Mesodermal cell (in vitro differentiated cells): ENCODE measurements around the gene TUBB8.
"Not testable (repeated sequence)": the region's sequence is repeated elsewhere in the genome, so short reads cannot be mapped to it uniquely, and the experiment has no call there.

ENCODE experiments used
- H3K27ac ChIP-seq: 2 replicates; pipeline ENCODE4 v1.7.0; 2013; ENCODE audit warnings: mild to moderate bottlenecking, low read depth, low read length, moderate library complexity; ENCODE audit not compliant: severe bottlenecking
- H3K36me3 ChIP-seq: 2 replicates; pipeline ENCODE4 v1.7.1; 2013; ENCODE audit warnings: mild to moderate bottlenecking, low read length, moderate library complexity; ENCODE audit not compliant: control insufficient read depth, insufficient read depth
- H3K4me1 ChIP-seq: one replicate; pipeline ENCODE4 v1.7.1; 2013; ENCODE audit warnings: mild to moderate bottlenecking, low read length; ENCODE audit not compliant: insufficient read depth, control insufficient read depth, poor library complexity, severe bottlenecking
- H3K4me3 ChIP-seq: 2 replicates; pipeline ENCODE4 v1.7.0; 2013; ENCODE audit warnings: low read length, control low read depth, mild to moderate bottlenecking; ENCODE audit not compliant: insufficient read depth, poor library complexity, severe bottlenecking; ENCODE audit errors: extremely low read depth
- H3K9me3 ChIP-seq: 2 replicates; pipeline ENCODE4 v1.7.1; 2013; ENCODE audit warnings: mild to moderate bottlenecking, low read length, moderate library complexity; ENCODE audit not compliant: control insufficient read depth
- WGBS, 2 experiments: methylation state at CpG; one replicate each; pipeline ENCODE4 v1.1.5; 2013; ENCODE audit warnings: missing lambda C conversion rate in 2 of 2; ENCODE audit not compliant: insufficient coverage in 2 of 2; 5-methylcytosine and 5-hydroxymethylcytosine counted together

The TUBB8 gene

DNA sequence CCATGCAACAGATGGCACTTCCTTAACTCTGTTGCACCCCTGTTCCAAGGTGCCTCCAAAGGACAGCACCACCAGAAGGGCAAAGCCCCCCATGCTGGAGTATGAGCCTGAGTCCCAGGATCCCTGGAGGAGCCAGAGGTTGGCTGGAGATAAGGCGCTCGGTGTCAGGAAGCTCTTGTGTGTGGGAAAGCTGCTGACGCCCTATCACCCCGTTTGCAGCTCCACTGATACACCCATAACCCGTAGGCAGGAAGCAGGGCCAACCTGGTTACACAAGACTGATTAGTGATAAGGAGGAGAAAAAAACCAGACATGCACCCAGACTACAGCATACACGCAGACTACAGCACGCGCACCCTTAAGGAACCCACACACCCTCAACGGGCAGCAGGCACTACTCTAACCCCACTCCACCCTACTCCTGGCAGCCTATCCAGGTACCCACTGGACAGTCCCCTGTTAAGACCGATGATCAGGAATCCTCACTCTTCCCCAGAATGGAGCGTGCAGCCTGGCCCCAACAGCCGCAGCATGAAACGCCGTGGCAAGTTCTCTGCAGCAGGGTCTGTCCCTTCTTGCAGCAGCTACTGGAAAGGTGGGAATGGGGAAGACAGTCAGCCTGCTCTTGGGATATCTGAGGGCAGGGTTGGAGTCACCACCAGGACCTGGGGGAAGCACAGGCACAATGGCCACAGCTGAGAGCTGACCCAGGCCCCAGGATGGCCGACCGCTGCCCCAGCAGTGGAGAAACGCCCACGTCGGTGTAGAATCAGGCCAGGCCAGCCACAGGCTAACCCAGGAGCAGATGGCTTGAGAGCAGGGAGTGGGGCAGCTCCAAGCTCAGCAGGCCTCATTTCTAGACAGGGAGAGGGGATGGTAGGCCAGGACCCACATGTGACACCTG is 38.3 kb upstream of the TUBB8 start:
- WGBS, 2 experiments: 91 to 93% methylated on average over 3 to 16 of the region's 19 CpGs
- no peaks in the 10 kb centered on the region for H3K9me3 ChIP-seq
- no peaks in the 10 kb centered on the region for H3K4me1 ChIP-seq
- H3K4me3 ChIP-seq: no peak overlapping the region
- H3K27ac ChIP-seq: no peak overlapping the region
- H3K36me3 ChIP-seq: no peaks in the 10 kb centered on the region

DNA sequence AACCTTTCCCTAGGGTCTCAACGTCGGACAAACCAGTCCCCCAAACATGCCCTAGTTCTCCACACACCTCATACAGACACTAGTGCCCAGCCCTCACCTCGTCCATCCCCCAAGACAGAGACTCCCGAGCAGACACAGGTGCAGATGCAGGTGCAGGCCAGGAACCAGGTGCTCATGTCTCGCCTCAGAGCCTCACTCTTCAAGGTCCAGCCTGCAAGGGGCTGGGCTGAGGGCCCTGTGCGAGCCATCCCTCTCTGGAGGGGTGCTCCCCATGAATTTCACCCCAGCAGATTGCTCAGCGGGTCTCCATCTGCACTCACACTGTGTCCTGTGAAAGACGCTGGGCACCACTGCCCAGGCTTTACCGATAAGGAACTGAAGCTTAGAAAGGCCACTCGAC is 36.9 kb upstream of the TUBB8 start:
- Histone ChIP-seq H3K27ac (no peak overlapping the region), H3K4me3 (no peak overlapping the region), H3K4me1 (no peaks in the 10 kb centered on the region), H3K9me3 (no peaks in the 10 kb centered on the region), H3K36me3 (no peaks in the 10 kb centered on the region)
- WGBS, 2 experiments: 84 to 89% methylated on average over 7 to 8 of the region's 10 CpGs

DNA sequence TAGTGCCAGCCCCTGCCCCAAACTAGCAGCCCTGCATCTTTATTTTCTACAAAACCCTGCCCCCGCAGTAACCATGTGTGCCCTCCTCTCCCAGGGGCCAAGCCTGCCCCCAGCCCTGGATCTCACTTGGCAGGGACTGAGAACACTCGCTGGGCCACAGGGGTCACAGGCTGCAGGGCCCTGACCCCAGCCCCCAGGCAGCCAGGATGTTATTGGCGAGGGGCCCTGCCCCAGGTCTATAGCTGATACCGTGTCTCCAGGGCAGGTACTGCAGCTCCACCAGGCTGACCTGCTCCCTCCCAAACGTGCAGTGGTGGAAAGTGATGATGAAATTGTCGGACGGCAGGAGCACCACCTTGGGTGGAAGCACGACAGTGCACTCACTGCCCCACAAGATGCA is 35.9 kb upstream of the TUBB8 start:
- Histone ChIP-seq H3K36me3 (no peaks in the 10 kb centered on the region), H3K27ac (no peak overlapping the region), H3K4me1 (no peaks in the 10 kb centered on the region), H3K9me3 (no peaks in the 10 kb centered on the region), H3K4me3 (no peak overlapping the region)
- WGBS, 2 experiments: 76 to 82% methylated on average over 6 to 8 of the region's 8 CpGs

DNA sequence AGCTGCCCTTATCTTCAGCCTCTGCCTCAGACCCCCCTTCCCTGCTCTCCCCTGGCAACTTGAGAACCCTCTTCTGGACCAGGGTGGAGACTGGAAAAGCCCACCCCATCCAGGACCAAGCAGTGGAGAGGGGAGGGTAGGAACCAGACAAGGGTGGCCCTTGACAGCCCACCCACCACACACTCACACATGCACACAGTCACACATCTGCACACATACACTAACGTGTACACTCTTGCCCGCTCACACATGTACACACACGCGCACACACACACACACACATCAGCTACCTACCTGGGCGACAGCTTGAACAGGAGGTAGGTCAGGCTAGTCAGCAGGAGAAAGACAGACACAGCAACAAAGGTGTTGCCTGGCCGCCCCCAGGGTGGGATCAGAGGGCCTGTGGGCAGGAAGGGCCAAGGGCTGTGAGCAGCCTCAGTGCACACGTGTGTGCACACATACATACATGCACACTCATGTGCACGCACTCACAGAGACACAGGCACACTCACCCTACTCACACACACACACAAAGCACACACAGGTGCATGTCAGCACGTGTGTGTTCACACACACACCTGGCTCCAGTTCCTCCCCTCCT is 34.9 kb upstream of the TUBB8 start:
- Histone ChIP-seq H3K9me3 (no peaks in the 10 kb centered on the region), H3K36me3 (no peaks in the 10 kb centered on the region), H3K4me1 (no peaks in the 10 kb centered on the region), H3K27ac (no peak overlapping the region), H3K4me3 (no peak overlapping the region)
- WGBS, 2 experiments: 56 to 75% methylated on average over 3 to 8 of the region's 9 CpGs

DNA sequence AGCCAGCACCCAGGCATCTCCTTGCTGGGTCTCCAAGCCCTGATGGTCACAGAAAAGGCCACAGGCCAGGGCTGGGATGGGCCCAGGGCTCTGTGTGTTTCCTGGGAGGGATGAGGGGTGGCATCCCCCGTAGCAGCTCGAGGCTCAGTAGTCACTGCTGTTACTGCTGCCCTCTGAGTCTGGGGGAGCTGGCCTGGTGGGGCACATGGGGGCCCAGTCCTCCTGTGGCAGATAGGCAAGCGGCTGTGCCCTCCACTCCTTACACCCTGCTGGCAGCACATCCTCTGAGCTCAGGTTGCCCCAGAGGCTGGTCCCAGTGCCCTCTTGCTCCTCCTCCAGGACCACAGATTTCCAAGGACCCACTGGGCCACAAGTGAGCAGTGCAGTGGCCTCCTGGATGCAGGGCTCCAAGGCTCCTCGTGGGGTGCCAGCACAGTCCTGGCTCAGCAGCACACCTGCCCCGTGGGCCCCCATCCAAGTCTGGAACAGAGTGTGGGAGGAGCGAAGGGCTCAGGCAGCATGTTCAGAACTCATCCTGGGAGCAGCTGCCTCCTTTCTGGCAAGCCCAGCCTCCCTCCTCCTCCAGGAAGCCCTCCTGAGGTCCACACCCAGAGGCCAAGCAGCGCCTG is 31.5 kb upstream of the TUBB8 start:
- Histone ChIP-seq H3K27ac (no peak overlapping the region), H3K9me3 (no peaks in the 10 kb centered on the region), H3K4me1 (no peaks in the 10 kb centered on the region), H3K4me3 (no peak overlapping the region), H3K36me3 (no peaks in the 10 kb centered on the region)
- 87 to 100% methylated on average over 2 to 7 of the region's 7 CpGs for WGBS, 2 experiments

DNA sequence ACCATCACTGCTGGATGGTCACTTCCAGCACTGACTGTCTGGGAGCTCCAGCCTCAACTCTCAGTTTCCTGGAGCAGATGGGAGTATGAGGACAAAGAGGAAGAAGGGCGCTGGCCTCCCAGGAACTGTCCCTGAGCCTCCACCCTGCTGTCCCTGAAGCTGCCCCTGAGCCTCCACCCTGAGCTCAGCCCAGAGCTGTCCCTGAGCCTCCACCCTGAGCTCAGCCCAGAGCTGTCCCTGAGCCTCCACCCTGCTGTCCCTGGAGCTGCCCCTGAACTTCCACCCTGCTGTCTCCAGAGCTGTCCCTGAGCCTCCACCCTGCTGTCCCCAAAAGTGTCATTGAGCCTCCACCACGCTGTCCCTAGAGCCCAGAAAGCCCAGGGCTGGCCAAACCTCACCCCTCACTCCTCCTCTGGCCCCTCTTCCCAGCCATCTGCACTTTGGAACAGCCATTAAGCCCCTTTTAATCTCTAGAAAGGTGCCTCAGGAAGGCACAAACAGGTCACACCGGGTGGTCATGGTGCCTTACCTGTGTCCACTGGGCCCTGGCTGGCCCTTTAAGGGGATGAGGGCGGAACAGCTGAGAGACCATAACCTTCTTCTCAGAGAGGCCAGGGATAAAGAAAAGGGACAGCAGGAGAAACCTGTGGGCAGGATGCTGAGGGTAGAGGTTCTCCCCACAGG is 30.6 kb upstream of the TUBB8 start:
- Histone ChIP-seq H3K4me3 (no peak overlapping the region), H3K36me3 (no peaks in the 10 kb centered on the region), H3K4me1 (no peaks in the 10 kb centered on the region), H3K27ac (no peak overlapping the region), H3K9me3 (no peaks in the 10 kb centered on the region)
- 65 to 72% methylated on average over 3 to 4 of the region's 4 CpGs for WGBS, 2 experiments

DNA sequence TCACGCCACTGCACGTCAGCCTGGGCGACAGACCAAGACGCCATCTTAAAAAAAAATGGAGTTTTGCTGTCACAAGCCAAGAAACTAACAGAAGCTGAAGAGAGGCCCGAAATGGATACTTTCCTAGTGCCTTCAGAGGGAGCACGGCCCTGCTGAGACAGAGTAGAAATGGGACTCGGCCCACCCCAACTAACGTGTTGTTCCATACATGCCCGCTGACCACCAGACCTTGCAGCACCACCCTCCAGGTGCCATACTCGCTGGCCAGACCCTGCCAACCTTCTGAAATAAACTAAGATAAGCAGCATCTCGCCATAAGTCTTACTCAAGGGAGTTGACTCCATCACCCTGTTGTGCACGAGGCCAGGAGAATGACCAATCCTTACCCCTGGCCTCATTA is 29.5 kb upstream of the TUBB8 start:
- H3K9me3 ChIP-seq: no peaks in the 10 kb centered on the region
- no peaks in the 10 kb centered on the region for H3K36me3 ChIP-seq

DNA sequence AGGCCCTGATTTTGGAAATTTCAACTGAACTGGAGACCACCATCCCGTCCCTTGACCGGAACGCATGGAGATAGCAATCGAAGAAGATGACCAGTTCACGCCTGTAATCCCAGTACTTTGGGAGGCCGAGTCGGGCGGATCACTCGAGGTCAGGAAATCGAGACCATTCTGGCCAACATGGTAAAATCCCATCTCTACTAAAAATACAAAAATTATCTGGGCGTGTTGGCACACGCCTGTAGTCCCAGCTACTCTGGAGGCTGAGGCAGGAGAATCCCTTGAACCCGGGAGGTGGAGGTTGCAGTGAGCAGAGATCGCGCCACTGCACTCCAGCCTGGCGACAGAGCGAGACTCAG is 25.1 kb upstream of the TUBB8 start:
- H3K36me3 ChIP-seq, H3K27ac ChIP-seq, H3K9me3 ChIP-seq, H3K4me1 ChIP-seq: not testable (repeated sequence)
- WGBS, 2 experiments: 49 to 60% methylated on average over 15 to 17 of the region's 17 CpGs
- H3K4me3 ChIP-seq: peak overlapping the region; percentile 48

More for the DNA sequence above, 29.5 kb upstream of the TUBB8 start:
- no peak overlapping the region for H3K27ac ChIP-seq
- WGBS, 2 experiments: 80 to 86% methylated on average over 12 of the region's 12 CpGs
- no peaks in the 10 kb centered on the region for H3K4me1 ChIP-seq
- H3K4me3 ChIP-seq: no peak overlapping the region

DNA sequence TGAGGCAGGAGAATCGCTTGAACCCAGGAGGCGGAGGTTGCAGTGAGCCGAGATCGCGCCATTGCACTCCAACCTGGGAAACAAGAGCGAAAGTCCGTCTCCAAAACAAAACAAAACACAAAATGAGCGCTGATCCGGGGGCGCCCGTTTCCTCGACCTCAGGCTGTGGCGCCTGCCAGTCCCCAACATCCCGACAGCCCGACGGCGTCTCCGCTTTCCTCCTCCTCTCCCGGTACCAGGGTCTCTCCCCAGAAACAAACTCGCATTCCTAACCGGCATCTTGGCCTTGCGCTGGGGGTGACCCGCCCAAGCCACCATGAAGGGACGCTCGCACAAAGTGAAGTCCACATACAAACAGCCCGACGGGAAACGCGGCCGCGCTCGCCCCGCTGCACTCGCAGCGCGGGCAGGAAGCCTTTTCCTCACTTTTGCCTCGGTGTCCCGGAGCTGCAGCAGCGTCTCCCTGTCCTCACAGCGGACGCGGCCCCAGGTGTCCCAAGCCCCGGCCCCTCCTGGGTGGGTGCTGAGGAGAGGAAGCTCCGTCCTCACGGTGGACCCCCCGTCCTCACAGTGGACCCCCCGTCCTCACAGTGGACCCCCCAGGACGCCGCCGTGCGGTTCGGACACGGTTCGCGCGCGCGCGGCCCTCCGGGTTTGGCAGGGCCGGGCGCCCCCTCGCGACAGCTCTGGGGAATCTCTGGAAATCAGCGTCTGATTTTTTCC is 24.6 kb upstream of the TUBB8 start:
- not testable (repeated sequence) for H3K27ac ChIP-seq, H3K36me3 ChIP-seq, H3K9me3 ChIP-seq, H3K4me1 ChIP-seq
- H3K4me3 ChIP-seq: peak overlapping the region; percentile 48
- 33 to 35% methylated on average over 39 to 48 of the region's 65 CpGs for WGBS, 2 experiments

DNA sequence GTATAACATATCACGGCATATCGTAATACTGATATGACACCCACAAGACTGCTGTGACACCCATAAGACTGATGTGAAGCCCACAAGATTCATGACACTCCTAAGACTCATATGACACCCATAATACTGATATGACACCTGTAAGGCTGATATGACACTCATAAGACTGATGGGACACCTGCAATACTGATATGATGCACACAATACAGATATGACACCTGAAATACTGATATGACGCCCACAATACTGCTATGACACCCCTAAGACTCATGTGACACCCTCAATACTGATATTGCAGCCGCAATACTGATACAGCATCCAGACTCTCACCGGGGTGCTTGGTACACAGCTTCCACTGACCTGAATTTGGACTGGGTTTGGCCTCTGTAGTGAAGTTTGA is 19.1 kb upstream of the TUBB8 start:
- H3K27ac ChIP-seq, H3K9me3 ChIP-seq, H3K4me1 ChIP-seq, H3K36me3 ChIP-seq, H3K4me3 ChIP-seq: not testable (repeated sequence)
- WGBS, 2 experiments: 62 to 70% methylated on average over 3 to 5 of the region's 5 CpGs
